ENCODE measurements around the gene SUMO3.

SUMO3 gene

DNA sequence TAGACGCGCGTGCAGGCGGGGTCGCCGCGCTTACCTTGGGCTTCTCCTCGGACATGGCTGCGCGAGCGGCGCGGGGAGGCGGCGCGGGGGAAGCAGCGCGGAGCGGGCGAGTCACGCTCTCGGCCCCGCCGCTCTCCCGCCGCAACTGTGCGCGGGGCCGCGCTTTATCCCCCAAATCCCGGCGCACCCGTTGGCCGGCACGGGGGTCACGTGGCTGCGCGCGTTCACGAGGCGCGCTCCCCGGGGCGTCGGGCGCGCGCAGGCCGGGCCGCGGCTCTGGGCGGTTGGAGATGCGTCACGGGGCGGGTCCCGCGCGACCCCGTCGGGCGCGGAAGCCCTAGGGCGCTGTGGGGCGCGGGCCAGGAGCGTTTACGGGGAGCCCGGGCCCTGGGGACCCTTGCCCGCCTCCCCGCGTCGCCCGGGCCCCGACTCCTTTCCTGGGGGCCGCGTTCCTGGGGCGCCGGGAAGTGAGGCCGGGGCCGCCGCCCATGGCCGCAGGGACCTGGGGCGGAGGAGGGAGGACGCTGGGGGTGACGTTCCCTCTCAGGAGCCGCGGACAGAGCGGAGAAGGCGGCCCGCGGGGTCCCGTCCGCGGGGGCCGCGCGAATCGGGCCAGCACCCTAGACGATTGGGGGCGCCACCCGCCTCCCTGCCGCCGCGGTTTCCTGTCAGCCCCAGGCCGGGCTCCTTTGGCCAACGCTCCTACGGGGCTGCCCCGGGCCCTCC lies at the start of gene SUMO3:
SUMO3 (minus strand) TSS at position 149 of the 726 bp plus-strand sequence; CDS start at position 55, 94 bp downstream.
- no peak for TF ChIP-seq CTCF (IDR thresholded peaks at IDR 0.05)
- Mint-ChIP-seq H3K4me3 (peak within 1 kb of the TSS; percentile 69), H3K9me3 (peaks cover 40% of the 10 kb centered on the region), H3K27me3 (ENCODE audit: low read depth, poor library complexity) (peaks cover 3% of the 10 kb centered on the region), H3K4me1 (peaks cover 10% of the 10 kb centered on the region), H3K27ac (no peak within 1 kb of the TSS), H3K36me3 (ENCODE audit: low read depth) (peaks cover 17% of the 10 kb centered on the region)
- DNase-seq, result peak; percentile 74

- Mint-ChIP-seq H3K36me3 (ENCODE audit: low read depth) (peaks cover 44% of the 10 kb centered on the region), H3K4me3 (no peak overlapping the region), H3K4me1 (peaks cover 65% of the 10 kb centered on the region), H3K27ac (peak overlapping the region; percentile 90), H3K27me3 (ENCODE audit: low read depth, poor library complexity) (no peaks in the 10 kb centered on the region), H3K9me3 (no peaks in the 10 kb centered on the region)
- TF ChIP-seq CTCF (IDR thresholded peaks at IDR 0.05), result no peak
- no peak for DNase-seq
Observed at GRCh38 chr21:44867464-44867863, 49.6 kb upstream of the SUMO3 start.

GRCh38 chr21:44866780-44867179 lies 48.9 kb upstream of the SUMO3 start:
- no peak overlapping the region for H3K4me3 Mint-ChIP-seq
- DNase-seq, result no peak
- H3K4me1 Mint-ChIP-seq, result peaks cover 60% of the 10 kb centered on the region
- H3K27ac Mint-ChIP-seq, result peak overlapping the region; percentile 90
- H3K36me3 Mint-ChIP-seq (ENCODE audit: low read depth), result peaks cover 47% of the 10 kb centered on the region
- no peak for TF ChIP-seq CTCF (IDR thresholded peaks at IDR 0.05)
- H3K9me3 Mint-ChIP-seq, result no peaks in the 10 kb centered on the region
- H3K27me3 Mint-ChIP-seq (ENCODE audit: low read depth, poor library complexity), result no peaks in the 10 kb centered on the region

- H3K9me3 Mint-ChIP-seq, result no peaks in the 10 kb centered on the region
- H3K36me3 Mint-ChIP-seq (ENCODE audit: low read depth), result peaks cover 52% of the 10 kb centered on the region
- DNase-seq, result no peak
- no peak overlapping the region for H3K4me3 Mint-ChIP-seq
- peak overlapping the region; percentile 90 for H3K27ac Mint-ChIP-seq
- TF ChIP-seq CTCF (IDR thresholded peaks at IDR 0.05), result no peak
- peaks cover 57% of the 10 kb centered on the region for H3K4me1 Mint-ChIP-seq
- H3K27me3 Mint-ChIP-seq (ENCODE audit: low read depth, poor library complexity), result no peaks in the 10 kb centered on the region
Observed at GRCh38 chr21:44865561-44866280, 47.9 kb upstream of the SUMO3 start.

DNA sequence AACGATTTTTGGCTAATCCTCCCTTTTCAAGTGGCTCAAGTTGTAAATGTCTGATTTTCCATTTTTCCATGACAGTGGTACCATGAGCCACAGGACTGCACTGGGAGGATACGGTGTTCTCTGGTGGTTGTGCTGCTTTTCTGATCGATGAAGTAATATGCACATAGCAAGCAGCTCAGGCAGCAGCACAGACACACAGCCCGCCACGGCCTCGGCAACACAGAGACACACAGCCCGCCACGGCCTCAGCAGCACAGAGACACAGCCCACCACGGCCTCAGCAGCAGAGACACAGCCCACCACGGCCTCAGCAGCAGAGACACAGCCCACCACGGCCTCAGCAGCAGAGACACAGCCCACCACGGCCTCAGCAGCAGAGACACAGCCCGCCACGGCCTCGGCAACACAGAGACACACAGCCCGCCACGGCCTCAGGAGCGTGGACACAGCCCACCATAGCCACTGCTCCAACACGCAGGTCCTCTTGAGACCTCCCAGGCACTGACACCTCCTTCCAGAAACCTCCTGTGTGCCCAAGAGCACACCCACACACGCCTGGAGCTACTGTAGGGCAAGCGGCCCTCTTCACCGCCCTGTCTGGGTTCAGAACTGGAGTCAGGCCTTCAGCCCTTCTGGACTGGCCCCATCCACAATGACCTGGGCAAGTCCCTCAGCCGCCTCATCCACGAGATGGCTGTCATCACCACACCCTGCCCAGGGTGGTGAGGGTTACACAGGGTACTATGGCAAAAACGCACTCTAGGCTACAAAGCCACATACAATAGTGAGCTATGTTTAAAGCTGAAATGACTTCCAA lies 45.2 kb upstream of the SUMO3 start:
- Mint-ChIP-seq H3K27me3 (ENCODE audit: low read depth, poor library complexity) (no peaks in the 10 kb centered on the region), H3K4me1 (peaks cover 32% of the 10 kb centered on the region), H3K9me3 (no peaks in the 10 kb centered on the region), H3K27ac (peak overlapping the region; percentile 85), H3K36me3 (ENCODE audit: low read depth) (peaks cover 67% of the 10 kb centered on the region), H3K4me3 (no peak overlapping the region)
- DNase-seq, result no peak
- no peak for TF ChIP-seq CTCF (IDR thresholded peaks at IDR 0.05)
